Cardiac fibroblast (primary cell): ENCODE data around the gene CCDC148.

Experiments
- DNase-seq, 2 donors: peaks; one replicate each; pipeline versions ENCODE4 v3.0.0 to v3.0.0-alpha.2; 2010; ENCODE audit warnings: low read depth in 2 of 2
- H3K4me3 ChIP-seq, 2 donors: replicated peaks in 1 of 2; 1 replicate in 1 of 2; 2 replicates in 1 of 2; pipeline ENCODE4 v1.5.1; 2011; ENCODE audit warnings: low read depth in 2 of 2, low read length in 2 of 2, mild to moderate bottlenecking in 2 of 2, moderate library complexity in 1 of 2
- TF ChIP-seq, protein P1 (sequence below): IDR thresholded peaks from one replicate; pipeline ENCODE4 v1.5.1; 2011; ENCODE audit warnings: low read depth, mild to moderate bottlenecking, low read length, inconsistent platforms

The CCDC148 gene

DNA sequence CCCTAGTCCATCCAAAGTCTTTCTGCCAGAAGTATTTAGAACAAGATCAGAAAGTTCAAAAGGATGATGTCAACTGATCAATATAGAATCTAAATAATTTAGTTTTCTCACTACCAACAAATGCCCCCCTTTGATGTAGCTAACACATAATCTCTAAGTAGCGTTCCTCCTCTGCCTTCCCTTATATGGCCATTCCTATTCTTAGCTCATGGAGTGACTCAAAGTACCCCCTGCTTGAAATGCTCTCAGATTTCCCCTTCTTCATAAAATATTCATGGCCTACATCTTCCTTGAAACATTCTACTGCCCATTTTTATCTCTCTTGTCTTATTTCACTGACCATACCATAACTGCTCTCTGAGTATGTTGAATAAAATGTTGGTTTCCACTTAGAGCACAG lies 203.4 kb downstream of the CCDC148 start:
- no peak overlapping the region for H3K4me3 ChIP-seq
- TF ChIP-seq, protein P1, sequence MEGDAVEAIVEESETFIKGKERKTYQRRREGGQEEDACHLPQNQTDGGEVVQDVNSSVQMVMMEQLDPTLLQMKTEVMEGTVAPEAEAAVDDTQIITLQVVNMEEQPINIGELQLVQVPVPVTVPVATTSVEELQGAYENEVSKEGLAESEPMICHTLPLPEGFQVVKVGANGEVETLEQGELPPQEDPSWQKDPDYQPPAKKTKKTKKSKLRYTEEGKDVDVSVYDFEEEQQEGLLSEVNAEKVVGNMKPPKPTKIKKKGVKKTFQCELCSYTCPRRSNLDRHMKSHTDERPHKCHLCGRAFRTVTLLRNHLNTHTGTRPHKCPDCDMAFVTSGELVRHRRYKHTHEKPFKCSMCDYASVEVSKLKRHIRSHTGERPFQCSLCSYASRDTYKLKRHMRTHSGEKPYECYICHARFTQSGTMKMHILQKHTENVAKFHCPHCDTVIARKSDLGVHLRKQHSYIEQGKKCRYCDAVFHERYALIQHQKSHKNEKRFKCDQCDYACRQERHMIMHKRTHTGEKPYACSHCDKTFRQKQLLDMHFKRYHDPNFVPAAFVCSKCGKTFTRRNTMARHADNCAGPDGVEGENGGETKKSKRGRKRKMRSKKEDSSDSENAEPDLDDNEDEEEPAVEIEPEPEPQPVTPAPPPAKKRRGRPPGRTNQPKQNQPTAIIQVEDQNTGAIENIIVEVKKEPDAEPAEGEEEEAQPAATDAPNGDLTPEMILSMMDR, result no peak
- DNase-seq, result no peak

DNA sequence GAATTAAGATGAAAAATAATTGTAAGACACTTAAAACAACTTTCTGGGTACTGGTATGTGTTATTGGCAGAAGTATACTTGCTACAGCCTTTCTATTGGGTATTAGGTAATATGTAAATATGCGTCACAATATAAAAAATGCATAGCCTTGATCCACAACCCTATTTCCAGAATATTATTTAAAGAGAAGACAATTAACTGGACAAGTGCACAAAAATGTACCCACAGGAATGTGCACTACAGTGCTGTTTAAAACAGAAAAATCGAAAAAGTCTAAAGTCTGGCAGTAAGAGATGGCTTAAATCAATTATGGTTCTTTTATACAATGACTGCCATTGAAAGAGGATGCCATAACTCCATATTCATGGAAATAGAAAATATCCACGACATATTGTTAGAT lies 205.2 kb downstream of the CCDC148 start:
- DNase-seq, result no peak
- TF ChIP-seq, protein P1, result no peak
- H3K4me3 ChIP-seq, result no peak overlapping the region

DNA sequence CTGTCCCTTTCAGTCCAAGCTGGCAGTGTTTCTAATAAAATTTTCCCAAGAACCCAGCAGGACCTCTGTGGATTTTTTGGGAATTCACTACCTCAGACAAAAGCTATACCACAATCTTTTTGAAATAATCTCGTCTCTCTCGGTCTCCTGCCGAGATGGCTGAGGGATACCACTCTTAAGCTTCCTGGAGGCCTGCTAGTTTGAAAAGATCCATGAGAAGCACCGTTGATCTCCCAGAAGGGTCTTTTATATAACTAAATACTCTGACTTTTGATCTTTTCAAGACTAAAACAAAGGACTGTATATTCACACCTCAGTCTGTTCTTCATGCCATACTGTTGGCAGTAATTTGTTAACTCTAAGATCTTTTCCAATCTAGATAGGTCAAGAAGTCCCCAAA lies 213.2 kb downstream of the CCDC148 start:
- H3K4me3 ChIP-seq, result no peak overlapping the region
- TF ChIP-seq, protein P1, result no peak
- DNase-seq, result no peak

DNA sequence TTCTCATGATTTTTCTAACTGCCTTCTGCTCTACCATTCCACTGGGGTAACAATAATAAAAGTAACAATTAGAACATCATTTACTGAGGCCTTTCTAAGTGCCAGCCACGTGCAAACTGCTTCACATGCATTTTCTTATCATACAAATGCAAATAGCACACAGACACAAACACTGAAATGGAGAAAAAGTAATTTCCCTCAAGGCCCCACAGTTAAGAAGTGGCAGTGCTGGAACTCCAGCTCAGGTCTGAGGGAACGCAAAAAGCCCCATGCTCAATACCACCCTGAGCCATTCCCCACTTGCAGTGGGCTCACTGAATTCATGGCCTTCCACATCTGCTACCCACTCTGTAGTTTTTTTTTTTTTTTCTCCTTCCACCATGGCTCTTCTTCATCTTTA lies 214.3 kb downstream of the CCDC148 start:
- no peak for DNase-seq
- H3K4me3 ChIP-seq, result no peak overlapping the region
- TF ChIP-seq, protein P1, result no peak

DNA sequence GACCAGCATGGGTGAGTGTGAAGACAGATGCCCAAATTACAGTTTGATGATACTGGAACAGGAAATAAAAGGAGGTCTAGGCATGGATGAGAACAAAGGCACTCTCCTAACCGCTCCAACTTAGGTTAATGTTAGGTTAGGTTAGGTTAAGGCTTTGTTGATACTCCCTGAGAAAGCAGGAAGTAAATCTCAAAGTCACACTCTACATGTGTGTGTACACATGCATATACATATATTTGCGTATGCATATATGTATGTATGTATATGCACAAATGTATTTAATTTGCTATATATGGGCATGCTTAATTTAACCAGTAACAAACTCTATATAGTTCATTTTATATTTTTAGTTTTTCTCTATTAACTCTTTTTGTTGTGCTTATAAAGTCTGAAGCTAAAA lies 215.6 kb downstream of the CCDC148 start:
- TF ChIP-seq, protein P1, result no peak
- no peak for DNase-seq

DNA sequence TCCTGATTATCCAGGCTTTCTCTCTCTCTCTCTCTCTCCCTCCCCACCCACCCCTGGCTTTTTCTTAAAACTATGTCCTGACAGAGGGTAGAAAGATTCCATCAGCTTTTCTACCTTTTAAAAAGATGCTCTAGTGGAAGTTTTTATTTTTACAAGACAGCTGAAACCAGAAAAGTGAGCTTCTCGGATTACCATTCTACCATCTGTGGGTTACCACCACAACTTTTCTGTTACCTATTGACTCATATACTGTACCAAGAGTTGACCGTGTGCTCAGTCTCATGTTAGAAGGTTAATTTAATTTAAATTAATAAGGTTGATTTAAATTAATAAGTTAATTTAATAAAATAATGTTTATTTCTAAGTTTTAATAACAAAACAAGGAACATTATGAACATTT lies 217.3 kb downstream of the CCDC148 start:
- H3K4me3 ChIP-seq, result no peak overlapping the region
- DNase-seq, result no peak
- TF ChIP-seq, protein P1, result no peak

More for the DNA sequence above, 215.6 kb downstream of the CCDC148 start:
- H3K4me3 ChIP-seq, result no peak overlapping the region

DNA sequence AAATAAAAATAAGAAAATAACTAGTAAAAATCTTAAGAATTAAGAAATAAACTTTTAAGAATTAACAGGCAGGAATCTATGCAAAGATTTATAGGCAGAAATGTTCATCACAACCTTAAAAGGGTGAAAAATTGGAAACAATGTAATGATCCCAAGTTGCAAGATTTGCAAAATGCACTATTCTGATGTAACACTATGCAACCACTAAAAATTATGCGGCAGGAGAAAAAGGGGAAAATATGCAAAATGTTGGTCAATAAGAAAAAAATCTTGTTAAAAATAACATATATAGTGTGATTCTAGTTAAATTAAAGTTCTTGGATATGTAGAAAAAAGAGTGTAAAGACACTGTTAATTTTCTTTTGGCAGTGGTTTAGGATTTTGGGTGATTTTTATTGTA lies 222.1 kb downstream of the CCDC148 start:
- TF ChIP-seq, protein P1, result no peak
- no peak for DNase-seq
- no peak overlapping the region for H3K4me3 ChIP-seq
